Gastrocnemius medialis (tissue), 4 donors: ENCODE measurements around the gene PPP4R3B.

Source experiments
- CTCF ChIP-seq, 5 experiments: fragments of 450-650 bp in 3 of 5; fragments of 200-600 bp in 2 of 5; sonication (generic) in 2 of 5; IDR thresholded peaks in 4 of 5; conservative IDR thresholded peaks in 1 of 5; 1 replicate in 4 of 5; 2 replicates in 1 of 5; pipeline ENCODE4 v1.5.1; 2016 to 2019; ENCODE audit warnings: antibody characterized with exemption in 5 of 5, mild to moderate bottlenecking in 3 of 5, moderate library complexity in 3 of 5
- POLR2A ChIP-seq, 2 donors: fragments of 450-650 bp; IDR thresholded peaks; one replicate each; pipeline ENCODE4 v1.6.1; 2017; ENCODE audit warnings: antibody characterized with exemption in 2 of 2, mild to moderate bottlenecking in 2 of 2, moderate library complexity in 2 of 2

GRCh38 chr2:55649211-55649610 lies 31.8 kb upstream of the PPP4R3B start:
- TF ChIP-seq CTCF (IDR thresholded peaks at IDR 0.05 in 4 of 5, conservative IDR thresholded peaks at IDR 0.05 in 1 of 5) (no peak), POLR2A (IDR thresholded peaks at IDR 0.05) (no peak)
